ENCODE data around the gene LRRK1.

GRCh38 chr15:100898661-100899462 lies 20.3 kb upstream of the LRRK1 start:
- no peak for TF ChIP-seq CTCF (IDR thresholded peaks at IDR 0.05)
- no peak for TF ChIP-seq EP300 (IDR thresholded peaks at IDR 0.05)
- no peak for TF ChIP-seq POLR2A (IDR thresholded peaks at IDR 0.05)
